HepG2 (cell line): ENCODE results near the gene MAGEB17.

Experiments used
- NFKBIZ ChIP-seq: IDR thresholded peaks from 2 replicates; pipeline ENCODE4 v1.6.1; 2018; ENCODE audit warnings: missing genetic modification reagents, missing compliant biosample characterization
- RELA ChIP-seq: sonication (generic); formaldehyde crosslinking; IDR thresholded peaks from 2 replicates; pipeline ENCODE4 v1.4.0; 2020; ENCODE audit warnings: missing genetic modification reagents
- SP1 ChIP-seq, 2 experiments: fragments of 450-650 bp in 1 of 2; sonication (generic) in 1 of 2; formaldehyde crosslinking in 1 of 2; IDR thresholded peaks; 2 replicates each; pipeline versions ENCODE4 v1.4.0 to v1.6.1; 2016 to 2020; ENCODE audit warnings: missing genetic modification reagents in 1 of 2
- ZSCAN20 ChIP-seq: sonication (generic); formaldehyde crosslinking; IDR thresholded peaks from 2 replicates; pipeline ENCODE4 v1.4.0; 2020; ENCODE audit warnings: missing genetic modification reagents, mild to moderate bottlenecking, borderline replicate concordance
- TF ChIP-seq, protein P1 (sequence below): IDR thresholded peaks from 2 replicates; pipeline ENCODE4 v1.6.1; 2012; ENCODE audit warnings: inconsistent platforms
- TF ChIP-seq, protein P2 (sequence below): sonication (generic); formaldehyde crosslinking; IDR thresholded peaks from 2 replicates; pipeline ENCODE4 v1.4.0; 2020; ENCODE audit warnings: missing genetic modification reagents

DNA sequence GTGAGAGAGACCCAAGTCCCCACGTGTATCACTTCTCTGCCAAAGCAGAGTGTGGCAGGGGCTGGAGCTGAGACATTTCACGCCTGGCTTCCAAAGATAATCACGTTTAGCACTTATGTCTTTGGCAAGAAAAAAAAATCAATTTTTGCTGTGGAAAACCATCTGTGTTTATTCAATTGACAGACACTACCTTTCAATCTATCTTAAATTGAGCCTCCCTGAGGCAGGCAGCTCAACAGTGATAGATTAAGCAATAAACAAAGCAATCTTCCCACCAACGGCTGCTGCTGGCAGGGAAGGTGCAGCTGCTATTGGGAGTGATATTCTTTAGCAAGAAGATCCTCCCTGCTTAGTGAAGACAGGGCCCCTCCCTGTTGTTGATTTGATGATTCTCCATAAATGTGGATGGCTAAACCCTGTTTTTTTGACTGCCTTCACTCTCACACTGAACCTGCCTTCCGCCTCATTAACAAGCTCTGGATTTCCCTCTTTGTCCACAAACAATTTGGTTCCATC, 11.6 kb upstream of the MAGEB17 start:
- TF ChIP-seq NFKBIZ (CRISPR knock-in tag) (no peak), RELA (CRISPR knock-in tag) (no peak), SP1 (IDR thresholded peaks at IDR 0.05) (no peak), SP1 (CRISPR knock-in tag; IDR thresholded peaks at IDR 0.05) (no peak), ZSCAN20 (CRISPR knock-in tag) (no peak)
- TF ChIP-seq, protein P1, sequence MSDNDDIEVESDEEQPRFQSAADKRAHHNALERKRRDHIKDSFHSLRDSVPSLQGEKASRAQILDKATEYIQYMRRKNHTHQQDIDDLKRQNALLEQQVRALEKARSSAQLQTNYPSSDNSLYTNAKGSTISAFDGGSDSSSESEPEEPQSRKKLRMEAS, result no peak
- TF ChIP-seq, protein P2, sequence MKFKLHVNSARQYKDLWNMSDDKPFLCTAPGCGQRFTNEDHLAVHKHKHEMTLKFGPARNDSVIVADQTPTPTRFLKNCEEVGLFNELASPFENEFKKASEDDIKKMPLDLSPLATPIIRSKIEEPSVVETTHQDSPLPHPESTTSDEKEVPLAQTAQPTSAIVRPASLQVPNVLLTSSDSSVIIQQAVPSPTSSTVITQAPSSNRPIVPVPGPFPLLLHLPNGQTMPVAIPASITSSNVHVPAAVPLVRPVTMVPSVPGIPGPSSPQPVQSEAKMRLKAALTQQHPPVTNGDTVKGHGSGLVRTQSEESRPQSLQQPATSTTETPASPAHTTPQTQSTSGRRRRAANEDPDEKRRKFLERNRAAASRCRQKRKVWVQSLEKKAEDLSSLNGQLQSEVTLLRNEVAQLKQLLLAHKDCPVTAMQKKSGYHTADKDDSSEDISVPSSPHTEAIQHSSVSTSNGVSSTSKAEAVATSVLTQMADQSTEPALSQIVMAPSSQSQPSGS (CRISPR knock-in tag), result no peak
